ENCODE results near the gene C1QL2.

C1QL2 gene

GRCh38 chr2:119119076-119119785 is 39.3 kb downstream of the C1QL2 start:
- CTCF ChIA-PET: interaction anchor here (1.2 kb wide), 1 partner anchor 16 kb away, joined by 3 read pairs; no protein-coding TSS in a partner anchor

GRCh38 chr2:119117891-119118882 is 40.4 kb downstream of the C1QL2 start:
- POLR2A ChIA-PET: no interaction called here
- CTCF ChIA-PET: interaction anchor here (1.2 kb wide), 1 partner anchor 17 kb away, joined by 3 read pairs; no protein-coding TSS in a partner anchor
- no peak for DNase-seq (ENCODE audit: extremely low spot score)
- TF ChIP-seq CTCF (IDR thresholded peaks at IDR 0.05; ENCODE audit: control extremely low read depth, extremely low read depth, low read depth, missing control alignments): no peak

More at GRCh38 chr2:119119076-119119785, 39.3 kb downstream of the C1QL2 start:
- DNase-seq (ENCODE audit: extremely low spot score): no peak
- no peak for TF ChIP-seq CTCF (IDR thresholded peaks at IDR 0.05; ENCODE audit: control extremely low read depth, extremely low read depth, low read depth, missing control alignments)
- POLR2A ChIA-PET: no interaction called here

- TF ChIP-seq CTCF (IDR thresholded peaks at IDR 0.05; ENCODE audit: control extremely low read depth, extremely low read depth, low read depth, missing control alignments): no peak
- DNase-seq (ENCODE audit: extremely low spot score): no peak
- CTCF ChIA-PET: no interaction called here
- POLR2A ChIA-PET: no interaction called here
Observed at GRCh38 chr2:119117408-119117807, 41.1 kb downstream of the C1QL2 start.

DNA sequence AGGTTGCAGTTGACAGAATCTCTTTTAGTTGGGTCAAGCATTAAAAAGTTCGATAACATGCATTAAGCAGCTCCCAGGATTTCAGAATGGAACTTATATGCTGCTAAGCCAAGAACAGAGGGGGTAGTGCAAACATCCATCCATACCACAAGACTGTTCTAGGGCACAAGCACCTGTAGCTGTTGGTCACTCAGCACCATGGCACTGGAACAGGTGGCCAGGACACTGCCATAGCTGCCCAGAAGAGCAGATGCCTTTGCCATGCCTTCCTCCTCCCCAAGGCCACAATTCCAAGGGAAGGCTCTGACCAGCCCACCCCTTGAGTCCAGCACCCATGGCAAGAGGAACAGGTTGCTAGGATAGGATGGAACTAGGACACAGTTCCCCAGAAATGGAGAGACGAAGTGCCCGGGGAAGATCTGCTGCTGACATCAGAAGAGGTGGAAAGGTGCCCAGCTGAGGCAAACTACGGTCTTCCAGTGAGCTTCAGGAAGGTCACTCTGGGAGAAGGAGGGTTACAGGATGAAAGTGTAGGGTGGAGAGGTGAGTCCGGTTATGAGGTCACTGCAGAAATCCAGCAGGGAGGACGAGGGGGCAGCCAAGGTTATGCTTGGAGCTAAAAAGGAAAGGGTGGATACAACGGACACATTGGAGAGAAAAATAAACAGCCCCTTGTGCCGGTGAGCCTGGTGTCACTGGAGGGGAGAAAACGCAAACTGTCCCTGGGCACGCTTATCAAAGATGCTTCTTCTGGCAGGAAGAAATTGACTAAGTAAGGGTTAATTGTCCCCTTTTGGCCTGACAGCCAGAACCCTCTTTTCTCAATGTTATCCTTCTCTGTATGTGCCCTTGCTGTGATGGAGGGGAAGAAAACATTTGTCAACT is 41.9 kb downstream of the C1QL2 start:
- ChIA-PET CTCF (interaction anchor here (1.6 kb wide), 1 partner anchor 19 kb away, joined by 3 read pairs; no protein-coding TSS in a partner anchor), POLR2A (no interaction called here)
- TF ChIP-seq CTCF (IDR thresholded peaks at IDR 0.05; ENCODE audit: control extremely low read depth, extremely low read depth, low read depth, missing control alignments): no peak
- DNase-seq (ENCODE audit: extremely low spot score): no peak

DNA sequence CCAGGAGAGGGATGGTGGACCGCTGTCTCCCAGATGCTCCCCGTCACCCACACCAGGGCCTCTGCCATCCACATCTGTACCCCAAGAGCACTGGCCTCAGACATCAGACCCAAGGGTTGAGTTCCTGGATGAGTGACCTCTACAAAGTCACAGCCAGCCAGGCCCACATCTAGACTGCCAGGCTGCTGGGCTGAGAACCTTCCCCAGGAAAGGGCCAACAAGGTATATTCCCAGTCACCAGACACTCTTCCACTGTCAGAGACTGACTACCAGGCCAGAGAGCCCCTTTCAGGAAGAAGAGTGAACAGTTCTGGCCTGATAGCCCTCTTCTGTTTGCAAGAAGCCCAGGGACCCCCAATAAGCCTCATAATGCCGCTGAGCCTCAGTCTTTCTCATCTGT is 44.3 kb downstream of the C1QL2 start:
- ChIA-PET POLR2A (no interaction called here), CTCF (no interaction called here)
- no peak for TF ChIP-seq CTCF (IDR thresholded peaks at IDR 0.05; ENCODE audit: control extremely low read depth, extremely low read depth, low read depth, missing control alignments)
- no peak for DNase-seq (ENCODE audit: extremely low spot score)

DNA sequence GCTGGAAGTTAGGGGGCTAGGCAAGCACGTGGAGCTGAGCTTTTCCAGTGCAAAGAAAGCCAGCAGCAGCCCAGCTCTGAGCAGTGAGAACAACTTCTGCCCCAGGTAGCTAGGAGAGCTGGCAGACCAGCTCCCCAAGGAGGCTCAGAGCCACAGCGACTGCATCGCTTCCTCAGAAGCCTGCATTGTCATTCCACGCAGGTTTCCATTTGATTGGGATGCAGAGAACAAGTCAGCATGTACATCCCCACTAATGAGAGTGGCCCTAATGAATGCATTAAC is 45.1 kb downstream of the C1QL2 start:
- TF ChIP-seq CTCF (IDR thresholded peaks at IDR 0.05; ENCODE audit: control extremely low read depth, extremely low read depth, low read depth, missing control alignments): no peak
- ChIA-PET CTCF (interaction anchor here (2.1 kb wide), 1 partner anchor 10 kb away, joined by 5 read pairs; no protein-coding TSS in a partner anchor), POLR2A (no interaction called here)

More for the DNA sequence above, 45.1 kb downstream of the C1QL2 start:
- DNase-seq (ENCODE audit: extremely low spot score): no peak
